PFSK-1 (cell line): Measurements from ENCODE around the gene TMEM54.

Source experiments
- FOXP2 ChIP-seq: optimal IDR thresholded peaks from 2 replicates; pipeline ENCODE3; 2011; ENCODE audit warnings: borderline replicate concordance, control low read depth, inconsistent platforms; ENCODE audit not compliant: insufficient read depth; ENCODE audit errors: extremely low read length, extremely low read depth
- POLR2AphosphoS5 ChIP-seq: IDR thresholded peaks from 2 replicates; pipeline ENCODE4 v1.6.1; 2012; ENCODE audit warnings: low read depth, mild to moderate bottlenecking, control low read depth, low read length, moderate library complexity
- REST ChIP-seq, 2 experiments: IDR thresholded peaks; 2 replicates each; pipeline versions ENCODE4 v1.6.1 to v1.8.0; 2011 to 2012; ENCODE audit warnings: low read depth in 2 of 2, low read length in 2 of 2, control low read depth in 1 of 2, inconsistent platforms in 1 of 2, mild to moderate bottlenecking in 1 of 2, moderate library complexity in 1 of 2; ENCODE audit not compliant: insufficient read depth in 1 of 2
- SIN3A ChIP-seq: IDR thresholded peaks from 2 replicates; pipeline ENCODE4 v1.6.1; 2012; ENCODE audit warnings: mild to moderate bottlenecking, low read length, moderate library complexity, borderline replicate concordance; ENCODE audit not compliant: insufficient read depth

DNA sequence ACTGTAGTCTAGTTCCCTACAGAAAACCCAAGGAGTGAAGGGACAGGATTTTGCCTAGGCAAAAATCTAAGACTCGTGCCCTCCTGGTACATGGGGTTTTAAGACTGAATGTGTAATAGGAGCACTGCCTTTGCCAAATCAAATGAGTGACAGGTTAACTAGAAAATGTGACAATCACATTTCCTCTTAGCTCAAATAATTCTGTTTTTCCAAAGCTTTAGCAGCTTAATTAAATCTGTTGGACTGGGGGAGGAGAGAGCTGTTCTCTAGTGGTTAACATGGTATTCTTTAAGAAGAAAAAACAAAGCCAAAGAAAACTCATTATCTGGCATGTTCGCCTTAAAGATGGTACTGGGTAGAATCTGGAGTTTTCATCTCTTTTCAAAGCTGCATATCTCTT lies 43.1 kb downstream of the TMEM54 start:
- TF ChIP-seq SIN3A (no peak), FOXP2 (no peak), POLR2AphosphoS5 (no peak), REST (IDR thresholded peaks at IDR 0.05; ENCODE audit: insufficient read depth in 1 of 2, low read depth in 2 of 2, low read length in 2 of 2) (no peak)
